Germinal center (tissue), 1 donor: ENCODE results near the gene LDB2.

ENCODE experiments used
- DNase-seq: peaks from one replicate; pipeline ENCODE4 v3.0.0; 2012; ENCODE audit warnings: mixed read lengths, low spot score

Gene LDB2

GRCh38 chr4:16685536-16685935 is 212.9 kb downstream of the LDB2 start:
- DNase-seq, result no peak

DNA sequence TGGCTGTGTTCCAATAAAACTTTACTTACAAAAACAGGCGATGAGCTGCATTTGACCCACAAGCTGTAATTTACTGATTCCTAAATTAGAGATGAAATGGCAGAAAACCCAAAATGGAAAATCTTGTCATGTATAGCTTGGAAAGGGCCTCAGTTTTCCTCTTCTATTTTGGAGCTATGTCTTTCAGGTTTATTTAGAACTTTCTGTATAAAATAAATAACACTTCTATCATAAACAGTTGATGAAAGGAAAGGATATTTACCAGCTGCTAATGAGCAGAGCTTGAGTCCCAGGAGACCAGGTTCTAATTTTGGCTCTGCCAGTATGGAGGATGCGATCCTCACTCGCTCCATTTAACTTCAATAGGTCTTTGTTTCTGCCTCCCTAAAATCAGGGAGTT is 213.5 kb downstream of the LDB2 start:
- DNase-seq, result no peak

- no peak for DNase-seq
These were observed 214.3 kb downstream of the LDB2 start for GRCh38 chr4:16684097-16684496.

- no peak for DNase-seq
These were observed 215.5 kb downstream of the LDB2 start for GRCh38 chr4:16682975-16683374.

DNA sequence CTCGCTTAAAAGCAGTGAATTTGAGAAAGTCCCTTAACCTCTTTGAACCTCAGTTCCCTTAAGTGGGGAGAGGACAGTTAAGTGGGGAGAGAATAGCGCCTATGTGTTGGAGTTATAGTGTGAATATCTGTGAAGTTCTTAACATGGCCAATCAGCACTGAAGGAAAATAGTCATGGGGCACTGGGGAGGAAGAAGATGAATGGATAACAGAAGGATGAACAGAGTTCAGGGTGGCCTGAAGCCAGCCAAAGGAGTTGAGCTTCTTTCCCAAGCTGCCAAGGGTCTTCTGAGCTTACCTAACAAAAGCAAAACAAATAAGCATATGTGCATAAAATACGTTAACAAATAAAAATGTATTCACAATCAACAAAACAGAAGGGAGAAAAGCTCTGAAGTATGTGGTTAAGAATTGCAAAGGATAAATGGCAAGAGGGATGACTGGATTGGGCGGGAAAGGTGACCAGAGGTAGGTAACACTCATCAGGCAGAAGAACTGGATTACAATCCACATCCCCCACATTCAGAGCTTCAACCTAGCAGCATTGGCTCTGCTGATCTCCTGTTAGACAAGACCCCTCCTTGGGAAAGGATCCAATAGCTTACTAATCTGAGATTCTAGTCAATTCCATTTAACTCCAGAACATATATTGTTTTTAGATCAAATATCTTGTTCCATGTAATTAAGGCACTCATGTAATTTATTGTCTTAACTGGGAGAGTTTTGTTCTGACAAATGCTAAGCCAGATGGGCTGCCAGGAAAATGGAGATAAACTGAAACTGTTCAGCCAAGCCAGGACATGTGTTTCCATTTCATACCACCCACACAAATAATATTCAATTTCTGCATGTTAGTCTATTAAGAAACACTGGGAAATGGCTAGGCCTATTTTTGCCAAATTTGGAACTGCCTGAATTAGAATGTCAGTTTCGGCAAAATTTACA is 221.2 kb downstream of the LDB2 start:
- no peak for DNase-seq

DNA sequence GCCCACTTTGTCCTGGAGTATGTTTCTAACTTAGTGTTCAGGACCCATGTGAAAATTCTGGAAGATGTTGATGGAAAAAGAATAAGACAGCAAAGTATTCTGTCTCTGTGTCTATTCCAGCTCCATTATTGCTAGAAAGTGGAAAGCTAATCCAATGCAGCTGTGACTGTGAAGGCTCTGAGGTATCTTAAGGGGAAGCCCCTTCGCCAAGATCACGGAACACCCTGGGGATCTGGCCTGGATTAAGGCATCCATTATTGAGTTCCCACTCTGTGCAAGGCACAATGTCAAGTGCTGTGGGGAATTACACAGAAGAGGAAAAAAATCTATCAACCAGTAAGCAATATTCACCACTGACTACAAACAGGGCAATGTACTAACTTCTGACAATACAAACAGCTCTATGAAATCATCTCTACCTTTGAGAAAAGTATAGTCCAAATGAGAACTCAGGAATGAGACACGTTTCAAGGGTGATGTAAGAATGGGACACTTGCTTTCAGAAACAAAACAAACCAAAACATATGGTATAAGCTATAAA is 222.1 kb downstream of the LDB2 start:
- DNase-seq, result no peak

GRCh38 chr4:16674082-16674481 is 224.4 kb downstream of the LDB2 start:
- DNase-seq, result no peak

- no peak for DNase-seq
These were observed 226.0 kb downstream of the LDB2 start for GRCh38 chr4:16672421-16672820.

- DNase-seq, result no peak
These were observed 226.7 kb downstream of the LDB2 start for GRCh38 chr4:16671741-16672140.

DNA sequence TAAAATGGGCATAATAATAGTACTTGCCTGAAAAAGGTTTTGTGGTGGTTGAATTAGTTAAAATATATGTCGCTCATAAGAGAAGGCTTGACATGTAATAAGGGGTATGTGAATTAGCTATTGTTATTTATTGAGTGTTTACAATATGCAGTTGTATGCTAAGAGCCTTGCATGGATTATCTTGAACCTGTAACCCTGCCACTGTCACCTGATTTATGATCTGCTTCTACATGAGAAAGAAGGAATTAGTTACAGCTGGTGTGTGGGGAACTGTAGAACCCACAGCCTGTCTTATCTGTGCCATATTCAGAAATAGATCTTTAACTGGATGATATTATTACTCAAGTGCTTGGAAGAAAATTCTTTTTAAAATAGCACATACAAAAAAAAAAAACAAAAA is 227.7 kb downstream of the LDB2 start:
- no peak for DNase-seq

DNA sequence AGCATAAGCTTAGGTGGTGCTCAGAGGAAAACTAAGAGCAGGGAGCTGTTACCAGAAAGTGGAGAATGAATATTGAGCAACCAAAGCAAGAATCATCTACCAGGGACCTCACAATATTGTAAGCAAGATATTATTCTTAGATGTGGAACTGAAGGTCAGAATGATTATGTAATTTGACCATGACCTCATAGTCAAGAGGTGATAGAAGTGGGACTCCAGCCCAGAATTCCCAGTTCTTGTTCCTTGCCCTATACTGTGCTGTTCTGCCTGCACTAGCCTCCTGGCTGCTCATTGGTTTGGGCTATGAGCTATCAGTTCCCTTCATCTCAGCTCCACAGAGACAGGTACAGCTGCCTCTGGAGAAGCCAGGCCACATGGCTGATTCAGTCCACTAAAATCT is 229.4 kb downstream of the LDB2 start:
- no peak for DNase-seq

GRCh38 chr4:16668488-16668887 is 230.0 kb downstream of the LDB2 start:
- DNase-seq, result no peak

GRCh38 chr4:16667464-16667863 is 231.0 kb downstream of the LDB2 start:
- no peak for DNase-seq

- no peak for DNase-seq
These were observed 232.4 kb downstream of the LDB2 start for GRCh38 chr4:16665942-16666551.

DNA sequence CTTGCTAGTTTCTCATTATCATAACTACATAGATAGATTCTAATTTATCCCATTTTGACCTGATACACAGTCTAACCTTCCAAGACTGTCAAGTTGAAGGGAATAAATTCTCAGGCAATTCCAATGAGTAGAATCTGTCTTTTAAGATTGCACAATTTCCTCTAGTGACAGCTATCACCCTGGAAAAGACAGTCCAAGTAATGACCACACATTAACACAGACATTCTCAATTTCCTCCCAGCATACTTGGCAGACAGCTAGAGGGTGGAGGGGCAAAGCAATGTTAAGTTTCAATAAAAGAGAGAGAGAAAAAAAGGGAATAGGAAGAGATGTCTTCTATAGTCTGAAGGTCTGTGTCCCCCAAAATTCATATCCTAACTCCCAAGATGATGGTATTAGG is 234.7 kb downstream of the LDB2 start:
- DNase-seq, result no peak

- DNase-seq, result no peak
These were observed 235.1 kb downstream of the LDB2 start for GRCh38 chr4:16663307-16663706.

DNA sequence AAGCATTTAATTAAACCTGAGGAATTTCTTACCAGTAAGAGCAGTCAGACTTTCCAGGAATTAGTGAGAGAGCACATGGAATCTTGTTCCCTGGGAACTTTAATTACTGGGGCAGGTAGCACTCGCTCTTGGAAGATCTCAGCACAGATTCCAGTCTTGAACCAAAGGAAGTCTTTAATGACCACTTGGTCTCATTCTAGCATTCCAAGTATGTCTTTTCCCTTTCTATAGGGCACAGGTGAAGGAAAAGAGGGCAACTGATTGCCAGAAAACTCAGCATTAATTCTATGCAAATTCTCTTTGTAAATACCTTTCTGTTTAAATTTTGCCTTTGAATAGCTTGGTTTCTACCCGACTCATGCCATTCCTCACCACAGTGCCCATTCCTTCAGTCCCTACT is 236.6 kb downstream of the LDB2 start:
- no peak for DNase-seq

DNA sequence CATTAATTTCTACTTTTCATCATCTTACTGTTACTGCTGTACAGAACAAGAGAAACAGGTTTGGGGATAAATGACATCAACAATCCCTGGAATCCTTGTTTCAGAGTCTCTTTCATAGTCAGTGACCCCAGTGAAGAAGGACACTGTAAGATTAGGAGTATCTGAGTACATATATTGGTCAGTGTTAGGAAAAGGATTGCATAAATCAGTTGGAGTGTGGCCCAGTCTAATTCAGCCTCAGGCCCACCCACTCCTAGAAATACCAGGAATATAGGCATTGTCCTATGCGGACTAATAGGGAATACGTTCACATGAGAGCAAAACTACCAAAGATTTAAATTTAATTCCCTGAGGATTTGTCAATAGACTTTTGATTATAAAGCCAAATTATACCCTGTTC is 237.8 kb downstream of the LDB2 start:
- no peak for DNase-seq

GRCh38 chr4:16659694-16660093 is 238.8 kb downstream of the LDB2 start:
- no peak for DNase-seq

DNA sequence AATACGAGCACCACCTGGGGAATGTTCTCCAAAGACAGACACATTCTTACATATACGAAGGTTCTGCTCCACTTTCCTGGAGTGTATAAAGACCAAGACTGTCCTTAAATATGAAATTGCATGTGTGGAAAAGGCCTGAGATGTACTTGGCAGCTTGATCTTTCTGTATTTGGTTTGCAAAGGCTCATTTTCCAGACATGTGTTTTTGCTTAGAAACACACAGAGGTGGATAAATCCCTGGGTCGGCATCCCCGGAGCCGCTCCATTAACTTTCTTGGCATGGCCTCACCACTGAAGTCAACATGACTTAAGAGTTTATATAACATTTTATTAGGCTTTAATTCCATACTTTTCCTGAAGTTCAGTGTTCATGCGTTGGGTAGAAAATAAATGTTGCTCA is 239.4 kb downstream of the LDB2 start:
- no peak for DNase-seq

DNA sequence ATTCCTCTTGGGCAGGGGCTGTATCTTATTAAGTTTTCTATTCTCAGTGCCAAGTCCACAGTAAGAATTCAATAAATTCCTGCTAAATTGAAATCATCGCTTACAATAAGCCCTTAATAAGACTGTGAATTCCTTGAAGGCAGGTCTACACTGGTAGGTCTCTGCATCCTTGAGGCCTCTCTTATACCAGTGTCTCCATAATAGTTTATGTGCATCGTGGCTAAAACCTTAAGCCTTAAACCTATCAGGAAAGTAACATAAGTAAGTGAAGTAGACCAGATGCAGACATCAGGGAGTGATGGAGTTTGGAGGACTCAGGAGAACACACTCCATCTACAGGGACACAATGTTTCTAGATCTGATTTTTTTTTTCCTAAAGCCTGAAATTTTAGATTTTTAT is 240.3 kb downstream of the LDB2 start:
- DNase-seq, result no peak

DNA sequence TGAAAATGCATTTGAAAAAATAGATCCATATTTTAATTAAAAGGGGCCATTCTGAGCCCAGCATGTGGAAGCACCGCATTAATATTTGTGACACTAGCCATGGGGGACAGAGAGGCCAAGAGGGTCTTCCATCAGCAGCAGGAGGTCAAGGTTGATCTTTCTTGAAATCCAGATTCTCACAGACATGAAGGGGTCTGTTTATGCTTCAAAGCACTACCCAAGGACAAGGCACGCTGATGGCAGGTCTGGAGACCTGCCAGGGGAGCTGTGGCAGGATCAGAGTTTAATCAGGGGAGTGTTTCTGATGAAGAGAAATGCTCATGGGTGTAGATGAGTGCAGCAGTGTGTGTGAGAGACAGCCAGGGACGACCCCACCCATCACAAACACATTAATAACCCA is 243.3 kb downstream of the LDB2 start:
- DNase-seq, result no peak

DNA sequence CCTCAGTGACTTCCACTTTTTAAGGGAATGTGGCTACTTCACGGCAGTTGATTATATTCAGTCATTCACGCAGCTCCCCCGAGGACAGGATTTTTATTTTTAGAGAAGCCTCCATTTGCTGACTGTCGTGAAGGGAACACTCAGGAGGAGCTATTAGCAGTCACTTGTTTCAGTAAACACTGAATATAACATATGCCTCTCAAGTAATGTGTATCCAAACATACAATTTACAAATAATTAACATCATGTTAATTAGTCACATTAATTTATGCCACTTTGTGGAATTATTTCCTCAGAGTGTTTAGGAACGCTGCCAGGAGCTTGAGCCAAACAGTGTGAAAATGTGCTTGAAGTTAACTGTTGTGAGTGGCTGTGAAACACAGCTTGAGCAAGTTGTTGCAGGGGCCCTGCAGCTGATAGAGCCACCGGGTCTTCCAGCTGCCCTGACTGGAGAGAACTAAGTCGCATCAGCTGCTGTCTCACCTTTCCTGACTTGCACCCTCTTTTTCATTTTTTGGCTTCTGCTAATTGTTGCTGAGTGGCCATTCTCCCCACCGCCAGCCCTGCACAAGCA is 245.6 kb downstream of the LDB2 start:
- DNase-seq, result no peak
